Lower leg skin (tissue), 4 donors: Measurements from ENCODE around the gene SPRY4. TPM values are rescaled to one million over a fixed set of nuclear protein-coding genes. Genes with fewer than 3 reads are reported as not detected.
"Not testable (repeated sequence)": the region's sequence is repeated elsewhere in the genome, so short reads cannot be mapped to it uniquely, and the experiment has no call there.

ENCODE experiments used
- DNase-seq, 2 donors: peaks; one replicate each; pipeline ENCODE4 v3.0.0-alpha.2; 2019; ENCODE audit warnings: low spot score in 2 of 2
- H3K4me3 ChIP-seq: fragments of 200-600 bp; sonication (generic); 2 replicates; pipeline ENCODE4 v1.5.1; 2017; ENCODE audit warnings: mild to moderate bottlenecking, low read depth; ENCODE audit not compliant: poor library complexity, severe bottlenecking
- POLR2A ChIP-seq, 2 donors: fragments of 450-650 bp; IDR thresholded peaks; one replicate each; pipeline ENCODE4 v1.6.1; 2016 to 2017; ENCODE audit warnings: antibody characterized with exemption in 2 of 2, mild to moderate bottlenecking in 1 of 2, moderate library complexity in 1 of 2
- WGBS, 2 donors: methylation state at CpG; one replicate each; pipeline ENCODE4 v1.1.5; 2018; 5-methylcytosine and 5-hydroxymethylcytosine counted together
- intact Hi-C: fragments of 100-400 bp; cut with DNase I; formaldehyde crosslinking; loops from one replicate; pipeline ENCODE4 v1.15.0; 2023; ENCODE audit warnings: low total_unique reads
- total RNA-seq, 4 donors: library from RNA; depleted of rRNA; stranded (reverse); fragments of >200 nt; gene quantifications; one replicate each; pipeline ENCODE4 v1.1.0, GENCODE V29; 2016
- TF ChIP-seq, protein P1 (sequence below), 3 donors: fragments of 450-650 bp; IDR thresholded peaks; one replicate each; pipeline ENCODE4 v1.5.1; 2016; ENCODE audit warnings: antibody characterized with exemption in 3 of 3, mild to moderate bottlenecking in 3 of 3, moderate library complexity in 2 of 3

Gene SPRY4
- total RNA-seq, 4 donors from 2014 or later: 2.4 to 11.0 (median 6.0) TPM

- TF ChIP-seq POLR2A (IDR thresholded peaks at IDR 0.05): no peak
- TF ChIP-seq, protein P1, sequence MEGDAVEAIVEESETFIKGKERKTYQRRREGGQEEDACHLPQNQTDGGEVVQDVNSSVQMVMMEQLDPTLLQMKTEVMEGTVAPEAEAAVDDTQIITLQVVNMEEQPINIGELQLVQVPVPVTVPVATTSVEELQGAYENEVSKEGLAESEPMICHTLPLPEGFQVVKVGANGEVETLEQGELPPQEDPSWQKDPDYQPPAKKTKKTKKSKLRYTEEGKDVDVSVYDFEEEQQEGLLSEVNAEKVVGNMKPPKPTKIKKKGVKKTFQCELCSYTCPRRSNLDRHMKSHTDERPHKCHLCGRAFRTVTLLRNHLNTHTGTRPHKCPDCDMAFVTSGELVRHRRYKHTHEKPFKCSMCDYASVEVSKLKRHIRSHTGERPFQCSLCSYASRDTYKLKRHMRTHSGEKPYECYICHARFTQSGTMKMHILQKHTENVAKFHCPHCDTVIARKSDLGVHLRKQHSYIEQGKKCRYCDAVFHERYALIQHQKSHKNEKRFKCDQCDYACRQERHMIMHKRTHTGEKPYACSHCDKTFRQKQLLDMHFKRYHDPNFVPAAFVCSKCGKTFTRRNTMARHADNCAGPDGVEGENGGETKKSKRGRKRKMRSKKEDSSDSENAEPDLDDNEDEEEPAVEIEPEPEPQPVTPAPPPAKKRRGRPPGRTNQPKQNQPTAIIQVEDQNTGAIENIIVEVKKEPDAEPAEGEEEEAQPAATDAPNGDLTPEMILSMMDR (IDR thresholded peaks at IDR 0.05): no peak
- intact Hi-C loops: no loop called here
- 62 to 65% methylated on average over 17 of the region's 17 CpGs for WGBS, 2 donors
- peak in 1 of 2 donors; percentile 21 for DNase-seq
- no peak overlapping the region for H3K4me3 ChIP-seq
Measured at GRCh38 chr5:142280066-142281007, 44.5 kb downstream of the SPRY4 start.

DNA sequence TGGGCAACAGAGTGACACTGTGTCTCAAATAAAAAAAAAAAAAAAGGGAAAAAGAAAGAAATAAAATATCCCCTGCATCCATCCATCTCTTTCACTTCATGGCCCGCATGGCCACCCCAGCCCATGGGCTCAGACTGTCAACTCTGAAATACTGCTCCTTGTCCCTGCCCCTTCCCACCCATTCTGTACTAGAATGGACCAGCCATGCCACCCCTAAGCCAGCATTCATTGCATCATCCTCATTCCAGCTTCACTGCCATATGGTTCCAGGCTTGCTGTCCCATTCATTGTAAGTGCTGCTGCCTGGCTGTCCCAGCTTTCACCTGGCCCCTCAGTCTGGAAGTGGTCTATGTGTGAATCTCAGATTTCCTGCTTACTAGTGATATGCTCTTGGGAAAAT is 46.2 kb downstream of the SPRY4 start:
- intact Hi-C loops: no loop called here
- 97 to 100% methylated on average over 1 of the region's 1 CpG for WGBS, 2 donors
- no peak for TF ChIP-seq POLR2A (IDR thresholded peaks at IDR 0.05)
- TF ChIP-seq, protein P1 (IDR thresholded peaks at IDR 0.05): no peak
- no peak overlapping the region for H3K4me3 ChIP-seq
- DNase-seq: no peak

- TF ChIP-seq POLR2A (IDR thresholded peaks at IDR 0.05): no peak
- TF ChIP-seq, protein P1 (IDR thresholded peaks at IDR 0.05): no peak
- DNase-seq: no peak
- whole genome bisulfite sequencing, 2 donors: 89 to 90% methylated on average over 3 of the region's 3 CpGs
- intact Hi-C loops: no loop called here
- no peak overlapping the region for H3K4me3 ChIP-seq
Measured at GRCh38 chr5:142277796-142278195, 47.0 kb downstream of the SPRY4 start.

DNA sequence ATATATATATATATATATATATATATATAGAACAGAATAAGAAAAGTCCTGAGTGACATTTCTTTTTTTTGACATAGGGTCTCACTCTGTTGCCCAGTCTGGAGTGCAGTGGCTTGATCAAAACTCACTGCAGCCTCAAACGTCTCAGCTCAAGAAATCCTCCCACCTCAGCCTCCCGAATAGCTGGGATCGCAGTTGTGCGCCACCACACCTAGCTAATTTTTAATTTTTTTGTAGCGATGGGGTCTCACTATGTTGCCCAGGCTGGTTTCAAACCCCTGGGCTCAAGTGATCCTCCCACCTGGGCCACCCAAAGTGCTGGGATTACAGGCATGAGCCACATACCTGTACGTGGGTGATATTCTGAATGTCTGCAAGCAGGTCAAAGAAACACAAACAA is 48.3 kb downstream of the SPRY4 start:
- DNase-seq: no peak
- 76 to 80% methylated on average over 6 of the region's 6 CpGs for WGBS, 2 donors
- H3K4me3 ChIP-seq: no peak overlapping the region
- no peak for TF ChIP-seq POLR2A (IDR thresholded peaks at IDR 0.05)
- TF ChIP-seq, protein P1 (IDR thresholded peaks at IDR 0.05): no peak
- intact Hi-C loops: no loop called here

GRCh38 chr5:142275496-142275895 is 49.3 kb downstream of the SPRY4 start:
- 36 to 52% methylated on average over 3 of the region's 3 CpGs for WGBS, 2 donors
- no peak overlapping the region for H3K4me3 ChIP-seq
- intact Hi-C loops: no loop called here
- no peak for DNase-seq
- TF ChIP-seq, protein P1 (IDR thresholded peaks at IDR 0.05): no peak
- TF ChIP-seq POLR2A (IDR thresholded peaks at IDR 0.05): no peak

GRCh38 chr5:142272596-142272995 is 52.2 kb downstream of the SPRY4 start:
- H3K4me3 ChIP-seq, DNase-seq, intact Hi-C loops: not testable (repeated sequence)
- 87 to 91% methylated on average over 5 of the region's 5 CpGs for WGBS, 2 donors

GRCh38 chr5:142264084-142264483 is 60.7 kb downstream of the SPRY4 start:
- H3K4me3 ChIP-seq, intact Hi-C loops, DNase-seq: not testable (repeated sequence)
- WGBS, 2 donors: 95 to 96% methylated on average over 4 of the region's 4 CpGs
